GM23338 (cell line): ENCODE results near the gene PCSK1N. TPM values are rescaled to one million over a fixed set of nuclear protein-coding genes. Genes with fewer than 3 reads are reported as not detected.

Experiments used
- ATAC-seq: fragments of 200-7000 bp; cut with Tn5 transposase; 3 replicates; pipeline ENCODE4 v1.9.1; 2020
- DNase-seq: peaks from one replicate; pipeline ENCODE4 v3.0.0-alpha.2; 2015; ENCODE audit warnings: low spot score
- H2AFZ ChIP-seq: fragments of 200-600 bp; sonication (generic); 2 replicates; pipeline ENCODE4 v1.8.0; 2016; ENCODE audit warnings: antibody characterized with exemption, mild to moderate bottlenecking, moderate library complexity
- H3F3A ChIP-seq: fragments of 200-600 bp; sonication (generic); replicated peaks from 2 replicates; pipeline ENCODE4 v1.8.0; 2017; ENCODE audit warnings: antibody characterized with exemption, mixed run types, low read depth
- H3K27ac ChIP-seq: fragments of 200-600 bp; sonication (generic); 2 replicates; pipeline ENCODE4 v1.6.1; 2016; ENCODE audit warnings: low read depth
- H3K27me3 ChIP-seq: fragments of 200-600 bp; sonication (generic); 2 replicates; pipeline ENCODE4 v1.8.0; 2016; ENCODE audit warnings: mild to moderate bottlenecking, mixed run types, moderate library complexity; ENCODE audit not compliant: insufficient read depth
- H3K36me3 ChIP-seq: fragments of 200-600 bp; sonication (generic); 2 replicates; pipeline ENCODE4 v1.8.0; 2016; ENCODE audit warnings: mild to moderate bottlenecking; ENCODE audit not compliant: insufficient read depth
- H3K4me1 ChIP-seq: fragments of 200-600 bp; sonication (generic); 2 replicates; pipeline ENCODE4 v1.8.0; 2016; ENCODE audit warnings: mild to moderate bottlenecking, moderate library complexity; ENCODE audit not compliant: insufficient read depth
- H3K4me2 ChIP-seq: fragments of 200-600 bp; sonication (generic); 2 replicates; pipeline ENCODE4 v1.7.1; 2017; ENCODE audit warnings: mixed run types
- H3K4me3 ChIP-seq: fragments of 200-600 bp; sonication (generic); 2 replicates; pipeline ENCODE4 v1.6.1; 2016; ENCODE audit warnings: mixed run types
- H3K79me2 ChIP-seq: fragments of 200-600 bp; sonication (generic); replicated peaks from 2 replicates; pipeline ENCODE4 v1.8.0; 2017; ENCODE audit warnings: mild to moderate bottlenecking; ENCODE audit not compliant: insufficient read depth
- H3K9me2 ChIP-seq: fragments of 200-600 bp; sonication (generic); 2 replicates; pipeline ENCODE4 v1.8.0; 2017; ENCODE audit not compliant: insufficient read depth
- H4K20me1 ChIP-seq: fragments of 200-600 bp; sonication (generic); replicated peaks from 2 replicates; pipeline ENCODE4 v1.8.0; 2017; ENCODE audit warnings: mild to moderate bottlenecking; ENCODE audit not compliant: insufficient read depth
- H3K27ac Mint-ChIP-seq: 2 replicates; pipeline ENCODE4 v1.8.0; 2020; ENCODE audit warnings: inconsistent platforms, mild to moderate bottlenecking, moderate library complexity, mixed read lengths
- H3K27me3 Mint-ChIP-seq: 3 replicates; pipeline ENCODE4 v1.8.0; 2022; ENCODE audit warnings: low read depth, mild to moderate bottlenecking, moderate library complexity, mixed read lengths, inconsistent platforms; ENCODE audit not compliant: insufficient read depth, poor library complexity
- H3K36me3 Mint-ChIP-seq: 3 replicates; pipeline ENCODE4 v1.8.0; 2021; ENCODE audit warnings: low read depth, mild to moderate bottlenecking, inconsistent platforms, moderate library complexity, mixed read lengths
- H3K4me1 Mint-ChIP-seq: 3 replicates; pipeline ENCODE4 v1.8.0; 2020; ENCODE audit warnings: mild to moderate bottlenecking, inconsistent platforms, mixed read lengths
- H3K4me3 Mint-ChIP-seq: 3 replicates; pipeline ENCODE4 v1.8.0; 2021; ENCODE audit warnings: moderate library complexity, mild to moderate bottlenecking, inconsistent platforms, mixed read lengths
- H3K9me3 Mint-ChIP-seq: 3 replicates; pipeline ENCODE4 v1.8.0; 2020; ENCODE audit warnings: moderate library complexity, mild to moderate bottlenecking, inconsistent platforms, mixed read lengths
- CTCF ChIP-seq, 2 experiments: fragments of 200-600 bp in 1 of 2; sonication (generic) in 1 of 2; conservative IDR thresholded peaks; 2 replicates each; pipeline versions ENCODE4 v1.5.1 to v1.6.1; 2016 to 2017; ENCODE audit warnings: antibody characterized with exemption in 2 of 2, low read depth in 2 of 2, mild to moderate bottlenecking in 2 of 2, moderate library complexity in 1 of 2
- EZH2phosphoT487 ChIP-seq: fragments of 200-600 bp; sonication (generic); IDR thresholded peaks from one replicate; pipeline ENCODE4 v1.8.1; 2018; ENCODE audit warnings: antibody characterized with exemption; ENCODE audit not compliant: unreplicated experiment
- JUNB ChIP-seq: IDR thresholded peaks from one replicate; pipeline ENCODE4 v1.6.1; 2016; ENCODE audit warnings: antibody characterized with exemption; ENCODE audit not compliant: unreplicated experiment
- NANOG ChIP-seq: IDR thresholded peaks from 2 replicates; pipeline ENCODE4 v1.6.1; 2016; ENCODE audit warnings: antibody characterized with exemption, borderline replicate concordance
- POLR2AphosphoS5 ChIP-seq: IDR thresholded peaks from 2 replicates; pipeline ENCODE4 v1.6.1; 2016; ENCODE audit warnings: antibody characterized with exemption, low read depth
- STAT1 ChIP-seq: IDR thresholded peaks from one replicate; pipeline ENCODE4 v1.6.1; 2016; ENCODE audit warnings: antibody characterized with exemption; ENCODE audit not compliant: unreplicated experiment
- ZNF114 ChIP-seq: fragments of 250-450 bp; sonication (Bioruptor Pico); IDR thresholded peaks from 2 replicates; pipeline ENCODE4 v1.5.0; 2020; ENCODE audit warnings: mild to moderate bottlenecking, moderate library complexity
- ZNF331 ChIP-seq: fragments of 250-450 bp; sonication (Bioruptor Pico); IDR thresholded peaks from 2 replicates; pipeline ENCODE4 v1.5.0; 2020; ENCODE audit warnings: low read depth, mild to moderate bottlenecking, moderate library complexity
- ZNF462 ChIP-seq: fragments of 250-450 bp; sonication (Bioruptor Pico); IDR thresholded peaks from 2 replicates; pipeline ENCODE4 v1.5.0; 2020; ENCODE audit warnings: mild to moderate bottlenecking, moderate library complexity
- polyA plus RNA-seq: library from polyadenylated mRNA; unstranded; fragments of >200 nt; fragmentation: Nextera tagmentation; extraction: Ambion mirVana; gene quantifications from 2 replicates; pipeline ENCODE4 v1.2.1, GENCODE V29; 2016
- total RNA-seq: library from RNA; depleted of rRNA; stranded (reverse); fragments of >200 nt; shearing (Covaris generic); gene quantifications from 2 replicates; pipeline ENCODE4 v1.2.3, GENCODE V29; 2014

The PCSK1N gene
- total and polyA plus RNA-seq, 2 experiments from 2014 or later: 12.8 to 15.6 TPM

- TF ChIP-seq ZNF462 (CRISPR knock-in tag): no peak
Observed at GRCh38 chrX:48818098-48818497, 17.3 kb downstream of the PCSK1N start (continued).

GRCh38 chrX:48816014-48816810 is 19.2 kb downstream of the PCSK1N start:
- Histone ChIP-seq H3K9me2 (no peaks in the 10 kb centered on the region), H3K27me3 (no peaks in the 10 kb centered on the region), H3F3A (no peaks in the 10 kb centered on the region), H2AFZ (no peak overlapping the region), H3K27ac (no peak overlapping the region), H3K4me2 (no peak overlapping the region), H4K20me1 (no peaks in the 10 kb centered on the region), H3K4me1 (no peaks in the 10 kb centered on the region), H3K79me2 (no peaks in the 10 kb centered on the region), H3K36me3 (no peaks in the 10 kb centered on the region), H3K4me3 (no peak overlapping the region)
- peaks cover 7% of the 10 kb centered on the region; the same call in 2 of the 3 replicates for H3K36me3 Mint-ChIP-seq
- ATAC-seq: no peak
- no peak for DNase-seq
- no peaks in the 10 kb centered on the region for H3K4me1 Mint-ChIP-seq
- no peak overlapping the region for H3K4me3 Mint-ChIP-seq
- H3K27me3 Mint-ChIP-seq: no peaks in the 10 kb centered on the region
- H3K9me3 Mint-ChIP-seq: no peaks in the 10 kb centered on the region
- no peak overlapping the region for H3K27ac Mint-ChIP-seq
- TF ChIP-seq CTCF (conservative IDR thresholded peaks at IDR 0.05; ENCODE audit: low read depth in 2 of 2): no peak; a peak in 1 of 4 replicates
- no peak for TF ChIP-seq STAT1
- TF ChIP-seq ZNF114 (CRISPR knock-in tag): no peak
- no peak for TF ChIP-seq POLR2AphosphoS5
- TF ChIP-seq JUNB: no peak
- TF ChIP-seq ZNF331 (CRISPR knock-in tag): no peak
- no peak for TF ChIP-seq EZH2phosphoT487
- no peak for TF ChIP-seq NANOG
